GM12878 (cell line): Measurements from ENCODE around the gene CFAP97D2. TPM values are rescaled to one million over a fixed set of nuclear protein-coding genes. Genes with fewer than 3 reads are reported as not detected.

Experiments used
- ATAC-seq: fragments of 200-7000 bp; cut with Tn5 transposase; 3 replicates; pipeline ENCODE4 v1.9.1; 2020; ENCODE audit warnings: mild to moderate bottlenecking, moderate library complexity
- BruUV-seq: library from RNA; stranded (reverse); fragments of 400-500 nt; replicated peaks from 2 replicates; lab custom pipeline; 2021; lab: Mats Ljungman, UMichigan
- CTCF ChIA-PET: fragments of 300-600 bp; sonication (Branson Sonifier 250); formaldehyde crosslinking; extraction: SDS; loops from one replicate; lab custom pipeline; 2021; ENCODE audit warnings: inconsistent platforms; lab: Yijun Ruan, JAX
- POLR2A ChIA-PET: fragments of 350-600 bp; formaldehyde crosslinking; extraction: SDS; loops from one replicate; lab custom pipeline; 2021; ENCODE audit warnings: inconsistent platforms; lab: Charles Lee
- RAD21 ChIA-PET: fragments of 300-600 bp; sonication (Branson Sonifier 250); formaldehyde crosslinking; loops from one replicate; lab custom pipeline; 2023; ENCODE audit warnings: antibody characterized with exemption; ENCODE audit not compliant: unreplicated experiment; lab: Charles Lee
- SMC1A ChIA-PET: fragments of 300-600 bp; sonication (Branson Sonifier 250); formaldehyde crosslinking; loops from one replicate; lab custom pipeline; 2023; ENCODE audit not compliant: unreplicated experiment, uncharacterized antibody; lab: Charles Lee
- DNase-seq: peaks from one replicate; pipeline ENCODE4 v3.0.0-alpha.2; 2011; ENCODE audit warnings: low read depth, low spot score
- FAIRE-seq: peaks from 3 replicates; lab custom pipeline; 2011; peaks lifted over from hg19 to GRCh38; lab: Jason Lieb, UNC
- H2AFZ ChIP-seq: 2 replicates; pipeline ENCODE4 v1.6.0; 2011; ENCODE audit warnings: low read depth, low read length, control low read depth; ENCODE audit not compliant: control insufficient read depth
- H3K27ac ChIP-seq: 2 replicates; pipeline ENCODE4 v1.5.1; 2011; ENCODE audit warnings: control low read depth; ENCODE audit not compliant: control insufficient read depth, insufficient read depth
- H3K27me3 ChIP-seq, 2 experiments: replicated peaks in 1 of 2; 2 replicates each; pipeline versions ENCODE4 v1.6.0 to v1.6.1; 2011; ENCODE audit warnings: low read length in 1 of 2; ENCODE audit not compliant: control insufficient read depth in 2 of 2, insufficient read depth in 2 of 2
- H3K36me3 ChIP-seq, 2 experiments: 2 replicates each; pipeline ENCODE4 v1.5.1; 2011; ENCODE audit warnings: low read length in 1 of 2; ENCODE audit not compliant: control insufficient read depth in 2 of 2, insufficient read depth in 2 of 2
- H3K4me1 ChIP-seq: 2 replicates; pipeline ENCODE4 v1.6.1; 2011; ENCODE audit warnings: mild to moderate bottlenecking, low read length, moderate library complexity, mixed read lengths; ENCODE audit not compliant: control insufficient read depth, insufficient read depth
- H3K4me2 ChIP-seq: 2 replicates; pipeline ENCODE4 v1.6.0; 2011; ENCODE audit warnings: control low read depth; ENCODE audit not compliant: control insufficient read depth, insufficient read depth
- H3K4me3 ChIP-seq: fragments of 200-600 bp; sonication (generic); 2 replicates; pipeline ENCODE4 v1.5.1; 2016
- H3K79me2 ChIP-seq: 2 replicates; pipeline ENCODE4 v1.6.0; 2011; ENCODE audit warnings: low read length; ENCODE audit not compliant: control insufficient read depth, insufficient read depth
- H3K9ac ChIP-seq: 2 replicates; pipeline ENCODE4 v1.8.0; 2011; ENCODE audit warnings: low read length, control low read depth, mixed read lengths; ENCODE audit not compliant: control insufficient read depth, insufficient read depth
- H3K9me3 ChIP-seq: replicated peaks from 3 replicates; pipeline ENCODE4 v1.5.1; 2011; ENCODE audit warnings: mild to moderate bottlenecking, low read length; ENCODE audit not compliant: control insufficient read depth, insufficient read depth
- H4K20me1 ChIP-seq: 2 replicates; pipeline ENCODE4 v1.6.0; 2011; ENCODE audit not compliant: control insufficient read depth, insufficient read depth
- BHLHE40 ChIP-seq, 2 experiments: fragments of 450-650 bp in 1 of 2; IDR thresholded peaks; 2 replicates each; pipeline ENCODE4 v1.6.1; 2011 to 2017; ENCODE audit warnings: low read depth in 2 of 2, borderline replicate concordance in 1 of 2, improper control_type of control experiment in 1 of 2, low read length in 1 of 2, mild to moderate bottlenecking in 1 of 2
- CBFB ChIP-seq: IDR thresholded peaks from 2 replicates; pipeline ENCODE4 v1.6.1; 2016; ENCODE audit warnings: antibody characterized with exemption, low read depth
- CEBPZ ChIP-seq: fragments of 150-350 bp; IDR thresholded peaks from 2 replicates; pipeline ENCODE4 v1.6.1; 2016; ENCODE audit warnings: low read depth, low read length
- CHD4 ChIP-seq: fragments of 200-600 bp; sonication (generic); IDR thresholded peaks from 2 replicates; pipeline ENCODE4 v1.6.1; 2016; ENCODE audit warnings: mild to moderate bottlenecking
- WRNIP1 ChIP-seq: IDR thresholded peaks from 2 replicates; pipeline ENCODE4 v1.6.1; 2011; ENCODE audit warnings: low read depth, low read length, improper control_type of control experiment, borderline replicate concordance
- YY1 ChIP-seq: IDR thresholded peaks from 2 replicates; pipeline ENCODE4 v1.6.1; 2011; ENCODE audit warnings: low read depth, mild to moderate bottlenecking, low read length
- ZNF622 ChIP-seq: fragments of 450-650 bp; IDR thresholded peaks from 2 replicates; pipeline ENCODE4 v1.6.1; 2017; ENCODE audit warnings: mild to moderate bottlenecking, inconsistent platforms
- WGBS: methylation state at CpG from one replicate; pipeline ENCODE4 v1.1.6; 2016; ENCODE audit warnings: low lambda C conversion rate; ENCODE audit not compliant: insufficient replicate concordance, insufficient coverage; ENCODE audit errors: missing lambda C conversion rate; 5-methylcytosine and 5-hydroxymethylcytosine counted together
- in situ Hi-C: fragments of 300-500 bp; cut with MboI; formaldehyde crosslinking; loops from 9 replicates; pipeline ENCODE4 v1.14.3; 2018; ENCODE audit warnings: mixed read lengths
- intact Hi-C: fragments of 100-400 bp; cut with micrococcal nuclease; formaldehyde crosslinking; loops from one replicate; pipeline ENCODE4 v1.14.2; 2022; ENCODE audit not compliant: unreplicated experiment
- polyA plus RNA-seq, 11 experiments: library from polyadenylated mRNA; depleted of rRNA in 4 of 11; unstranded in 6 of 11; stranded (reverse) in 5 of 11; fragments of >200 nt; fragmentation: Nextera tagmentation in 4 of 11; fragmentation: Illumina TruSeq in 1 of 11; extraction: Ambion mirVana in 4 of 11; extraction: Trizol in 1 of 11; gene quantifications; 1 replicate in 1 of 11; 2 replicates in 10 of 11; pipeline versions ENCODE4 v1.2.1 to v1.2.3, GENCODE V29; 2011 to 2016; ENCODE audit warnings: inconsistent platforms in 2 of 11, missing spikeins in 2 of 11, low read depth in 1 of 11
- total RNA-seq, 4 experiments: library from RNA; depleted of rRNA in 3 of 4; stranded (reverse); fragments of >200 nt in 3 of 4; fragmentation: Illumina TruSeq in 1 of 4; extraction: Trizol in 1 of 4; gene quantifications; 2 replicates each; pipeline versions ENCODE4 v1.2.1 to v1.2.3, GENCODE V29; 2013 to 2021

Gene CFAP97D2
- total and polyA plus RNA-seq, 10 of the 15 experiments (the other 5 are each of a cell fraction or from before 2014, with no cell fraction given), result not detected

GRCh38 chr13:114264886-114265611 lies 86.0 kb downstream of the CFAP97D2 start:
- SMC1A ChIA-PET, result interaction anchor here (1.5 kb wide), 1 partner anchor 26 kb away, joined by 3 read pairs; no protein-coding TSS in a partner anchor
- H3K36me3 ChIP-seq, result peaks cover 10 to 33% of the 10 kb centered on the region in 2 experiments
- POLR2A ChIA-PET, result interaction anchor here (0.6 kb wide), 1 partner anchor 24 kb away, joined by 3 read pairs; no protein-coding TSS in a partner anchor
- H3K9ac ChIP-seq, result no peak overlapping the region
- intact Hi-C loops, result no loop called here
- no TSS peak for BruUV-seq
- FAIRE-seq (no peak), DNase-seq (no peak), ATAC-seq (no peak)
- peaks cover 41% of the 10 kb centered on the region for H3K4me1 ChIP-seq
- H3K79me2 ChIP-seq, result peaks cover 2% of the 10 kb centered on the region; the same call in 1 of the 2 replicates
- CTCF ChIA-PET, result no interaction called here
- TF ChIP-seq CHD4, result no peak
- no peak for TF ChIP-seq CEBPZ
- no peak for TF ChIP-seq BHLHE40 (IDR thresholded peaks at IDR 0.05; ENCODE audit: borderline replicate concordance in 1 of 2, low read depth in 2 of 2, low read length in 1 of 2)
- no peak for TF ChIP-seq YY1
- no peak for TF ChIP-seq WRNIP1
- TF ChIP-seq ZNF622, result no peak
- TF ChIP-seq CBFB, result no peak
- H2AFZ ChIP-seq, result no peak overlapping the region
- RAD21 ChIA-PET, result no interaction called here
- no peaks in the 10 kb centered on the region for H4K20me1 ChIP-seq
- in situ Hi-C loops, result no loop called here
- 95% methylated on average over 8 of the region's 8 CpGs for WGBS
- no peak overlapping the region for H3K4me2 ChIP-seq
- no peak overlapping the region for H3K27ac ChIP-seq
- no peaks in the 10 kb centered on the region for H3K27me3 ChIP-seq
- no peak overlapping the region for H3K4me3 ChIP-seq
- peaks cover 7% of the 10 kb centered on the region; the same call in 2 of the 3 replicates for H3K9me3 ChIP-seq
